ENCODE measurements around the gene PHACTR1.
A peak's percentile ranks its signal among the peaks of the same experiment; 100 is the strongest.

Gene PHACTR1

GRCh38 chr6:12749531-12750379, 33.2 kb downstream of the PHACTR1 start:
- DNase-seq = peak in 7 of 58 donors; percentile 8 to 41 (median 15)

- DNase-seq = no peak
These were observed 33.8 kb downstream of the PHACTR1 start for GRCh38 chr6:12750416-12750815.

DNA sequence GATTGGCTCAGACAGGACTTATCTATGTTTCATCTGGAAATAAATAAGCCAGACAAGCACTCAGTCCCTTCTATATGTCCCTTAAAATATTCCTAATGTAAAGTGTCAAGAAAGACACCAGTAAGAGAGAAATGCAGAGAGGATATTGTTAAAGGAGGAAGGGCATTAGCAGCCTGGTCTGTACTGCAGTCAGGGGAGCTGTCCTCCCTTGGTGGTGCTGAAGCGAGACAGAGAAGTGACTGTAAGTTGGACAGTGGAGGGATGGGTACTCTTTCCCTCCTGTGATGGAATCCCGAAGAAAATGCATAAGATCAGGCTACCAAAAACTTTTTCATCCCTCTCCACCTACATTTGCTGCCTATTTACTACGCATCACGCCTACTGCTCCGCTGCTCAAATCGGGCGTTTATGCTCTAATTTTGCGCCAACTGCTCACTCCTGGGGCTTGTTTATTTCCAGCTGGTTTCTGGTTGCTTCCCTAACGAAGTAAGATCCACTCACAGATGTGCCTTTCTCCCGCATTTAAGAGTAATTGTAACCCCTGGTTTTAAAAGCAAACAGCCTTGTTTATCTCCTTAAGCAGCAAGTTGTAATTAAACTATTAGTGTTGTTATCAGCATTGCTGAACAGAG, 35.2 kb downstream of the PHACTR1 start:
- DNase-seq = peak in 5 of 58 donors; percentile 2 to 24 (median 14)

DNA sequence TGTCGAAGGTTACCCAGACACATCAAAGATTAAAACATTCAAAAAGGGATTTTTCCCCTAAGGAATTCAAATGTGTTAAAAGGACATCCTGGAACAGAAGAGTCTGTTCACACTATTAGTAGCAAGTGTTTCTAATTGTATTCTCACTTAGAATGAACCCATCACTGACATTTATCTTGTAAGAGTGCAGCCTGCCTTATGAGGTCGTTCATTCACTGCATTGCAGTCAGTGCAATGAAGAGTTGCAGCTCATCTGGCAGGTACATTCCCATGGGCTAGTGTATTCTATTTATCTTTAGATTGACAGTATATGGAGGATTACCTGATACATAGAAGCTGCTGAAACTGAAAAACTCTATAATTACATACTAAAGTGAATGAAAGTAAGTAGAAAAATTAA, 36.5 kb downstream of the PHACTR1 start:
- no peak for DNase-seq

DNA sequence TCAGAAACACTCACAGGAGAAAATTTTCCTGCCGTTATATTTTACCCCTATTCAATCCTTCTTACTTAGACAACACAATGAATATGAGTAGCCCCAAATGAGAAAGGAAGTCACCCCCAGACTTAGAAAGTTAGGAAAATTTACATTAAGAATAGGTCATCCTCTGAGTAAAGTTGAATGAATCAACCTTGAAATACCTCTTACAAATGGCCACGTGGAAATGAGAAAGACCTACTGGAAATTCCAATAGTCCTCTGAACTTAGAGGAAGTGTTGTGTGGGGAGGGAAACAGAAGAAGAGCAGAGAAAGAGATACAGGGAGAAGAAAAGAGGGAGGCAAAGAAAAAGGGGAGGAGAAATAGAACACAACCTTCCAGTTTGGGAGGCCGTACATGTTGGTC, 43.7 kb downstream of the PHACTR1 start:
- DNase-seq = no peak

GRCh38 chr6:12760911-12761310, 44.3 kb downstream of the PHACTR1 start:
- peak in 1 of 58 donors; percentile 30 for DNase-seq

- DNase-seq = peak in 1 of 58 donors; percentile 2
These were observed 45.0 kb downstream of the PHACTR1 start for GRCh38 chr6:12761376-12762115.

DNA sequence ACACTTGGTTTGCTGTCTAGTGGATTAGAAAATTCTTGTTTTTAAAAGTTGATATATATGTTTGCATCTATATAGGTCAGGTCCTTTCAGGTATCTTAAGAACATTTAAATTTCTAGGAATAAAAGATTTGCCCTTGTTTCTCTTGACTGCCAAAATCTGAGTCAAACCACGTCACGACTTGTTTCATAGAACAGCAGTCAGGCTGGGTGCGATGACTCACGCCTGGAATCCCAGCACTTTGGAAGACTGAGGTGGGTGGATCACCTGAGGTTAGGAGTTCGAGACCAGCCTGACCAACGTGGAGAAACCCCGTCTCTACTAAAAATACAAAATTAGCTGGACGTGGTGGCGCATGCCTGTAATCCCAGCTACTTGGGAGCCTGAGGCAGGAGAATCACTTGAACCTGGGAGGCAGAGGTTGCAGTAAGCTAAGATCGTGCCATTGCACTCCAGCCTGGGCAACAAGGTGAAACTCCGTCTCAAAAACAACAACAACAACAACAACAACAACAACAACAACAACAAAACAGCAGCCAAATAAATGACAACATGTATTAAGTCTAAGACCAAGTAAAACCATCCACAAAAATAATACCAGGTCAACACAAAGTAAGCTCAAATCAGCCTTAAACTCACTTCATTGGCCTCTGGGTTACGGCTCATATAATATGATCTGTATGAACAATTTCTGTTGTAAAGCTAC, 46.3 kb downstream of the PHACTR1 start:
- DNase-seq = peak in 2 of 58 donors; percentile 3 to 9

GRCh38 chr6:12766365-12766764, 49.8 kb downstream of the PHACTR1 start:
- no peak for DNase-seq

GRCh38 chr6:12767016-12767415, 50.4 kb downstream of the PHACTR1 start:
- no peak for DNase-seq

GRCh38 chr6:12769556-12770256, 53.1 kb downstream of the PHACTR1 start:
- DNase-seq = peak in 22 of 58 donors; percentile 5 to 74 (median 26)

- DNase-seq = peak in 1 of 58 donors; percentile 13
These were observed 55.8 kb downstream of the PHACTR1 start for GRCh38 chr6:12772416-12772815.

GRCh38 chr6:12776291-12776690, 59.7 kb downstream of the PHACTR1 start:
- no peak for DNase-seq

GRCh38 chr6:12779772-12780171, 63.2 kb downstream of the PHACTR1 start:
- DNase-seq = no peak

DNA sequence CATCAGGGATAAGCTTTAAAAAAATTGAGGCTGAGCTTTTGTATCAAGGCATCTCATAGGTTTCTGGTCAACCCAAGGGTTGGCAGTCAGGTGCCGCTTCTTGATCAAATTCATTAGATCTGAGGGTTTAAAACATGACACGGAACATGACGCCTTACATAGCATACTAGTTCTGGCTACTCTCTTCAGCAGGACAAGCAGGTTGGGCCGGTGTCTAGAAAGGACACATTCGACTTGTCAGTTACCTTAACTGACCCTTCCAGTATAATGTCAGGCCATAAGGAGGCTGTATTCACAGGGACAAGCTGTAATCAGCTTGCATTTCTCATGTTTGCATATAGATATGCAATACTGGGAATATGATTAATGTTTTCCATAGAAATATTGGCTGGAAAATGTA, 65.6 kb downstream of the PHACTR1 start:
- DNase-seq = no peak

DNA sequence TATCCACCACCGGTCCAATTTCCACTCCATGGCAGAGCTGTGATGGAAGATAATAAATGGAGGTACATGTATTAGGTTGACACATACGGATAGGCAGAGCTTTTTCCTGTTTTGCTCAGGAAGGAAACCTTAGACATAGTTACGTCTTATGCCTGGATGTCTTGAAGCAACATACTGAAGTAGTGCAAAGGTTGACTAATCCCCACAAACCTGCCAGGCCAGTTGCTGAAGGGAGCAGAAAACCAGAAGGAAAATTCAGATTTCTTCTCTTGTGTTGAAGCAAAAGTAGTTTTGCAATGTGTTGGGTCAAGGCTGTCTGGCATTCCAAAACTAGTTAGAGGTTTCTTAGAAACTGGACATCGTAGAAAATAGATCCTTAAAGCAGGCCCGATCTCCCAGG, 68.7 kb downstream of the PHACTR1 start:
- DNase-seq = no peak

- no peak for DNase-seq
These were observed 69.4 kb downstream of the PHACTR1 start for GRCh38 chr6:12785921-12786320.

- DNase-seq = no peak
These were observed 74.8 kb downstream of the PHACTR1 start for GRCh38 chr6:12791371-12791770.

DNA sequence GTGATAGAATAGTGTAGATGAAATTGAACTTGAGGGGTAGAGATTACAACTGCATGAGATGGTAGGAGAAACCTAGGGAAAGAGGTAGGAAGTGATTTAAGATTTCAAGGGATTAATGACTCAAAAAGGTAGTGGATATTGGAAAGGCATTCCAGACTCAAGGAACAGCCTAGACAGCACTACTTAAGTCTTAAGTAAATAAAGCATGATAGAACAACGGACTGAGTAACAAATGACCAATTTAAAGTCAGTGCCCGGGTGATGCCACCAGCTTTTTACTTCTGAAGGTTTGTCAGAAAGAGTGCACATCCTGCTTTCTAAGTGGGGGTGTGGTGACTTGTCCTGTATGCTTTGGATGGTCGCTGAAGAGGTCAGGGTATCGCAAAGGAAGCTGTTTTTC, 81.8 kb downstream of the PHACTR1 start:
- no peak for DNase-seq

DNA sequence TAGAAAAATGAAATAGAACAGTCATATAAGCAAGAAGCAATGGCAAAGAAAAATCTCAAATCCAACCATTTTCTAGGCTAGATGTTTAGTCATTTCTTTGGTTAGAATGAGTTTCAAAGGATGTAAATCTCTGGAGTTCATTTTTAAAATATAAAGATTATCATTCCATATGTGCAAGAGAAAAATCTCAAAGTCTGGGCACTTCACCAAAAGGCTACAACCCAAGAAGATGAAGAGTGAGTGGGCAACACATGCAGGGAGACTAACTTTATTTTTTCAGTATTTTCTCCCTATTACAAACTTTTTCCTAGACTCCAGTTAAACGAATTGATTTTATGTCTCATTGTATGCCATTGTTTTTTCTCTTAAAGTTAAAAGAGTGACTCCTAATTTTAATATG, 83.6 kb downstream of the PHACTR1 start:
- DNase-seq = no peak

DNA sequence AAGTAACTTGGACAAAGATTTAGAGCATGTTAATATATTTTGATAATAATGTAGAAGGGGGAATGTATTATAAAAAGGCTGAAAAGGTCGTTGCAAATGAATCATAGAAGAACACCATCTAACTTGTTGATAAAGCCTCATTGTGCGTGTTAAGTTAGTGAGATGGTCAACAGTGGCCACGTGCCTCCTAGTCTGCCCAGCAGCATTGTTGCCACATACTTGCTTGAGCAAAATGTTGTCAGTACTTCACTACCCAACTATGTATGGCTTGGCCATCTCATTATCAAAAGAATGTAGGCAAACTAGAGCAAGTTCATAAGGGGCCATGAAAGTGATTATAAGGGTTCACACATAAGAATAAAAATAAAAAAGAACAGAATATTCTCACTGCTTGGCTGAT, 84.6 kb downstream of the PHACTR1 start:
- DNase-seq = no peak

Measured in anterior cingulate cortex (tissue), 58 donors.